Measurements from ENCODE around the gene ZNF354B. TPM values are rescaled to one million over a fixed set of nuclear protein-coding genes. Genes with fewer than 3 reads are reported as not detected.
A peak's percentile ranks its signal among the peaks of the same experiment; 100 is the strongest.
"Not testable (repeated sequence)": the region's sequence is repeated elsewhere in the genome, so short reads cannot be mapped to it uniquely, and the experiment has no call there.

ZNF354B gene
- total RNA-seq, 1 donor from 2014 or later: 10.3 TPM

DNA sequence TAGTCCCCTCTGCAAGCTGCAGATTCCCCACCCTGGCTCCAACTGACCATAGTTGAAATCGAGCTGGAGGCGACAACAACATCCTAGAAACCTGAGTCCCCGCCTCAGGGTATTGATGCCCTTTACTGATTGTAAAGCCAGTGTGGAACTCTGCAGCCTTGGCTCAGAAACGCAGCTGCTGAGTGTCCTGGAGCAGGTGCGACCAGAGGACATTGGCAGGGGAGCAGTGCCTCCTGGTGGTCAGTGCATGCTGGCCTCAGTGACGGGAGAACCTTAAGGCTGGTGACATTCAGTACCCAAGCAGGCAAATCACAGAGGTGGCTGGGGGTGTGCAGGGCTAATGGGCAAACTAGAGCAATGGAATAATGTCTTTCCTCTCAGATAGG is 20.4 kb upstream of the ZNF354B start:
- no peak for DNase-seq (ENCODE audit: low read depth)
- H3K4me3 ChIP-seq (ENCODE audit: low read depth, low read length): no peak overlapping the region
- H3K27me3 ChIP-seq (ENCODE audit: control insufficient read depth, insufficient read depth, low read length): no peaks in the 10 kb centered on the region
- no peaks in the 10 kb centered on the region for H3K36me3 ChIP-seq (ENCODE audit: control insufficient read depth, insufficient read depth, low read length)
- TF ChIP-seq, protein P1, sequence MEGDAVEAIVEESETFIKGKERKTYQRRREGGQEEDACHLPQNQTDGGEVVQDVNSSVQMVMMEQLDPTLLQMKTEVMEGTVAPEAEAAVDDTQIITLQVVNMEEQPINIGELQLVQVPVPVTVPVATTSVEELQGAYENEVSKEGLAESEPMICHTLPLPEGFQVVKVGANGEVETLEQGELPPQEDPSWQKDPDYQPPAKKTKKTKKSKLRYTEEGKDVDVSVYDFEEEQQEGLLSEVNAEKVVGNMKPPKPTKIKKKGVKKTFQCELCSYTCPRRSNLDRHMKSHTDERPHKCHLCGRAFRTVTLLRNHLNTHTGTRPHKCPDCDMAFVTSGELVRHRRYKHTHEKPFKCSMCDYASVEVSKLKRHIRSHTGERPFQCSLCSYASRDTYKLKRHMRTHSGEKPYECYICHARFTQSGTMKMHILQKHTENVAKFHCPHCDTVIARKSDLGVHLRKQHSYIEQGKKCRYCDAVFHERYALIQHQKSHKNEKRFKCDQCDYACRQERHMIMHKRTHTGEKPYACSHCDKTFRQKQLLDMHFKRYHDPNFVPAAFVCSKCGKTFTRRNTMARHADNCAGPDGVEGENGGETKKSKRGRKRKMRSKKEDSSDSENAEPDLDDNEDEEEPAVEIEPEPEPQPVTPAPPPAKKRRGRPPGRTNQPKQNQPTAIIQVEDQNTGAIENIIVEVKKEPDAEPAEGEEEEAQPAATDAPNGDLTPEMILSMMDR (IDR thresholded peaks at IDR 0.05; ENCODE audit: insufficient read depth, low read length, poor library complexity, severe bottlenecking): peak; percentile 54

DNA sequence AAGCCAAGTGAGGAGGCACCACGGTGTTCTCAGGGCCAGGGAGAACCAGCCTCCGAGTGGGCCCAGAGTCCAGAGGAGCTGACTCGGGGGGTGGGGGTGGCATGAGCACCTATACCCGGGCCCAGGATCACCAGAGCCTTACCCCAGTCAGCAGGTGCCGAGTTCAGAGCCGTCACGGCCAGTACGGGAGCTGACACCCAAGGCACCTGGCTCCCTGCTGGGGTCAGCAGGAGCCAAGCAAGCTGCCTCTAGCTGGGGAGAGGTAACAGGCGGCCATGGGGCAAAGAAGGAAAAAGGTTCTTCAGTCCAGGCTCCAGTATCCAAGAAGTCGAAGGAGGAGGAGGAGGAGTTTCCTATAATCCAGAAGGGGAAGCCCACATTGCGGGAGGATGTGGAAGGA is 19.4 kb upstream of the ZNF354B start:
- not testable (repeated sequence) for H3K4me3 ChIP-seq (ENCODE audit: low read depth, low read length); H3K27me3 ChIP-seq (ENCODE audit: control insufficient read depth, insufficient read depth, low read length); H3K36me3 ChIP-seq (ENCODE audit: control insufficient read depth, insufficient read depth, low read length); DNase-seq (ENCODE audit: low read depth)

DNA sequence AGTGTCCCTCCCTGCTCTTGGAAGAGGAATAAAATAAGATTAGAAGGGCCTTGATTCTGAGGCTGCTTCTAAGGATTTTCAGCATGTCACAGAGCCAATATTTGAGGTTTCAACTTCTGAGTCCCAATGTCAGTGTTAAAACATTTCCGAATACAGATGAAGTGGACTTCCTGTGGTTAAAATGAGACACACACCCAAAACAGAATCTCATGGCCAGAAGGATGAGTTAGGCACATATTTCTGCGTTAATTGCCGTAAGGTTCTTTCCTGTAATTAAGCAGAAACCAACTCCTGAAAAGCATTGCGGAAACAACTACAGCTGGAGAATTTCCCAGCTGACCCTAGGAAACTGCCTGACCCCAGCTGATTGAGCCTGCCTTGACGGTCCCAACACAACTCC is 10.4 kb upstream of the ZNF354B start:
- H3K36me3 ChIP-seq (ENCODE audit: control insufficient read depth, insufficient read depth, low read length): no peaks in the 10 kb centered on the region
- TF ChIP-seq, protein P1 (IDR thresholded peaks at IDR 0.05; ENCODE audit: insufficient read depth, low read length, poor library complexity, severe bottlenecking): no peak
- no peak overlapping the region for H3K4me3 ChIP-seq (ENCODE audit: low read depth, low read length)
- DNase-seq (ENCODE audit: low read depth): no peak
- H3K27me3 ChIP-seq (ENCODE audit: control insufficient read depth, insufficient read depth, low read length): no peaks in the 10 kb centered on the region

DNA sequence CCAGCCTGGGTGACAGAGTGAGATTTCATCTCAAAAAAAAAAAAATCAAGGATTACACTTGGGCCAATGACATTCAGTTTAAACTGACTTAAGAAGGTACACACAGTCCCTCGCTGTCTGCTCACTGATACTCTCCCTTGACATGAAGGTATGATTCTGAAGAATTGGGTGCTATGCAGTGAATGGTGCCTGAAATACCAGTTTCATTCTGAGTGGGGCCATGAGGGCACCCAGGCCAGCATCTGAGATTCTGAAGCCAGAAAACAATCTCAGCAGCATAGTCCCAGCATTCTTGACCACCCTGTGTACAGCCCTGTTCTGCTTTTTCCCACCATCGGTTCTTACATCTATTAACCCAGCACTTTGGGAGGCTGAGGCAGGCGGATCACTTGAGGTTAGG is 7.8 kb upstream of the ZNF354B start:
- TF ChIP-seq, protein P1 (IDR thresholded peaks at IDR 0.05; ENCODE audit: insufficient read depth, low read length, poor library complexity, severe bottlenecking): no peak
- Histone ChIP-seq H3K4me3 (ENCODE audit: low read depth, low read length) (no peak overlapping the region), H3K27me3 (ENCODE audit: control insufficient read depth, insufficient read depth, low read length) (no peaks in the 10 kb centered on the region), H3K36me3 (ENCODE audit: control insufficient read depth, insufficient read depth, low read length) (no peaks in the 10 kb centered on the region)
- DNase-seq (ENCODE audit: low read depth): no peak

DNA sequence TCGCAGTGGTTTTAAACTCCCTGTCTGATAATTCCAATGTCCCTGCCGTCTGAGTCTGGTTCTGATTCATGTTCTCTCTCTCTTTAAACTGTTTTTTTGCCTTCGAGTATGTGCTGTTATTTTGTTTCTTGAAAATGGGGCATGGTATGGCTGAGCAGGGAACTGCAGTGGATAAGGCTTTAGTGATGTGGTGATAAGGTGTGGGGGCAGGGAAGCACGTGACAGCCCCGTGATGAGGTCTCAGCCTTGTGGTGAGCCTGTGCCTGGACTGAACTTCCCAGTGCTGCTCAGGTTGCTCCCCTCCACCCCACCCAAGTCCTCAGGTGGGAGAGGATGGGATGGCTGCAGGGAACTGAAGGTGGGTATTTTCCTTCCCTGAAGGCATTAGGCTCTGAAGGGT is 5.5 kb upstream of the ZNF354B start:
- H3K27me3 ChIP-seq (ENCODE audit: control insufficient read depth, insufficient read depth, low read length): no peaks in the 10 kb centered on the region
- DNase-seq (ENCODE audit: low read depth): no peak
- TF ChIP-seq, protein P1 (IDR thresholded peaks at IDR 0.05; ENCODE audit: insufficient read depth, low read length, poor library complexity, severe bottlenecking): no peak
- no peaks in the 10 kb centered on the region for H3K36me3 ChIP-seq (ENCODE audit: control insufficient read depth, insufficient read depth, low read length)
- no peak overlapping the region for H3K4me3 ChIP-seq (ENCODE audit: low read depth, low read length)

DNA sequence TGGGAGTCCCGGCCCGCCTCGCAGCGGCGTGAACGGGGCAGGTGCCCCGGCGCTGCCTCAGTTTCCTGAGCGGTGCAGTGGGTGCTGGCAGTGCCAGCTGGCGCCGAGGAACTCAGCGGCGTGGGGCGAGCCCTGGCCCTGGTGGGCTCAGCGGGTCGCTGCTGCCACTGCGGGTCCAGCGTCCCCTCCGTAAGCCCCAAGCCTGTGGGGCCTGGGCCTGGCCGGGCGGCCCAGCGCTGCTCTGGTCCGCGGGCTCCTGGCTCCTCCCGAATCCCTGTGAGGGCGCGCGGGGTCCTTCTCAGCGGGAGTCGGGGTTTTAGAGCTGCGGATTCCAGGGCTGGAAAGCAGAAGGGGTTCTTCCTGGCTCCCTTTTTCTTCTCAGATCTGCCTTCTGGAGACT is 862 bp downstream of the ZNF354B start:
- not testable (repeated sequence) for DNase-seq (ENCODE audit: low read depth); H3K27me3 ChIP-seq (ENCODE audit: control insufficient read depth, insufficient read depth, low read length); H3K36me3 ChIP-seq (ENCODE audit: control insufficient read depth, insufficient read depth, low read length)
- peak overlapping the region; percentile 56 for H3K4me3 ChIP-seq (ENCODE audit: low read depth, low read length)

DNA sequence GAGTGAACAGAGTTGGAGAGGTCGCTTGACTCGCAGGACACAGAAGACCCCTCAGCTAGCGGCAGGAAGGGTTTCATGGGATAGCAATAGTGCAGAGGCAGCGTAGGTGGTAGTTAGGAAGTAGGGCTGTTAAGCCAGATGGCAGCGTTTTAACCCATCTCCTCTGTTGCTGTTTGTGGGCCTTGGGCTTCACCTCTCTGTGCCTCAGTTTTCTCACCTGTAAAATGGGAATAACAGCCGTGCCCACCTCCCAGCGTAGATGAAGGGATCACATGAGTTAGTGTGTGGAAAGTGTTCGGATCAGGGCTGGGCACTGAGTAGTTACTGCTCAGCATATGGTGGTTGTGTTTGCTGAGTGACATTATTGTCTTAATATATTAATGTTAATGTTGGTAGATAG is 1.9 kb downstream of the ZNF354B start:
- Histone ChIP-seq H3K36me3 (ENCODE audit: control insufficient read depth, insufficient read depth, low read length) (no peaks in the 10 kb centered on the region), H3K27me3 (ENCODE audit: control insufficient read depth, insufficient read depth, low read length) (no peaks in the 10 kb centered on the region), H3K4me3 (ENCODE audit: low read depth, low read length) (no peak overlapping the region)
- TF ChIP-seq, protein P1 (IDR thresholded peaks at IDR 0.05; ENCODE audit: insufficient read depth, low read length, poor library complexity, severe bottlenecking): no peak
- DNase-seq (ENCODE audit: low read depth): no peak

Measured in kidney epithelial cell (primary cell).